Measurements from ENCODE around the gene PARD3B.

DNA sequence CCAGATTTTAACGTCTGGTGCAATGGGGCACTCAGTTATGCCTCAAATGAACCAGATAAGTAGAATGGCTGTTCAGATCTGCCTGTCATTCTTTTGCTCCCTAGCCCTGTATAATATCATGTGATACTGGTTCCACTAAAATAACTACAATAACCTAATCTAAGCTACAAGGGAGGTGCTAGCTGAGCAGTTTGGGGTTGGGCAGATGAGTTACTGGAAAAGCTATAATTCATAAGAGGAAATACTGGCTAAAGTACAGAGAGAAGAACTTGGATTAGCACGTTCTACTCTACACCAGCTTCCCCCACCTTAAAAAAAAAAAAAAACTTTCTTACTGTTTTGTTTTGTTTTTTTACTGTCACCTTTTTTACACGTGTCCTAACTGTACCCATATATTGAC, 953.7 kb downstream of the PARD3B start:
- TF ChIP-seq MXI1 (IDR thresholded peaks at IDR 0.05; ENCODE audit: borderline replicate concordance, low read depth, low read length) (no peak), CC2D1A (CRISPR knock-in tag; IDR thresholded peaks at IDR 0.05) (no peak), ELF3 (CRISPR knock-in tag; IDR thresholded peaks at IDR 0.05) (no peak), CTCF (CRISPR knock-in tag; IDR thresholded peaks at IDR 0.05) (no peak), PCBP2 (optimal IDR thresholded peaks at IDR 0.05; ENCODE audit: low read depth, low read length, poor library complexity, severe bottlenecking) (no peak), ZNF274 (CRISPR knock-in tag; IDR thresholded peaks at IDR 0.05) (no peak), ZNF234 (CRISPR knock-in tag; conservative IDR thresholded peaks at IDR 0.05) (no peak)
- TF ChIP-seq, protein P1, sequence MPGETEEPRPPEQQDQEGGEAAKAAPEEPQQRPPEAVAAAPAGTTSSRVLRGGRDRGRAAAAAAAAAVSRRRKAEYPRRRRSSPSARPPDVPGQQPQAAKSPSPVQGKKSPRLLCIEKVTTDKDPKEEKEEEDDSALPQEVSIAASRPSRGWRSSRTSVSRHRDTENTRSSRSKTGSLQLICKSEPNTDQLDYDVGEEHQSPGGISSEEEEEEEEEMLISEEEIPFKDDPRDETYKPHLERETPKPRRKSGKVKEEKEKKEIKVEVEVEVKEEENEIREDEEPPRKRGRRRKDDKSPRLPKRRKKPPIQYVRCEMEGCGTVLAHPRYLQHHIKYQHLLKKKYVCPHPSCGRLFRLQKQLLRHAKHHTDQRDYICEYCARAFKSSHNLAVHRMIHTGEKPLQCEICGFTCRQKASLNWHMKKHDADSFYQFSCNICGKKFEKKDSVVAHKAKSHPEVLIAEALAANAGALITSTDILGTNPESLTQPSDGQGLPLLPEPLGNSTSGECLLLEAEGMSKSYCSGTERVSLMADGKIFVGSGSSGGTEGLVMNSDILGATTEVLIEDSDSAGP (CRISPR knock-in tag; IDR thresholded peaks at IDR 0.05; ENCODE audit: borderline replicate concordance): no peak

All from HepG2 (cell line).